ENCODE measurements around the gene TACC2.

Gene TACC2

DNA sequence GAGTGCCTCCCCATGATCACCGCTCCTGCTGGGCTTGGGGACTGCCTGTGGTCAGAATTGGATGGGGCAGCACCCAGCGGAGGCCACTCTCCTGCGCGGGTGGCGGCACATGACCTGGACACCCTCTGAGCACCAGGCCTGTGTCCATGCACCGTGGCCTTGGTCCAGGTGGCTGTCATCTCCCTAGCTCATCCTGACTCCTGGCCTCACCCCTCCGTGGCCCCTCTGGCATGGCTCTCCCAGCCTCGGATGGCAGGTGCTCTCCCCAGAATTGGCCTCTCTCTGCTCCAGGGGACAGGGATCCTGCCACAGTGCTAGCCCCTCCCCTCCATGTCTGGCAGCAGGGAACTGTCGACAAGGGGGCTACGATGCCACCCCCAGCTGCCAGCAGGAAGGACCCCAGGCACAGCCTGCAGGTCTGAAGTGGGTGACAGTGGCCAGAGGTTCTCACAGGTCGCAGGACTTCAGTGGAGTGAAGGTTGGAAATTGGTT lies 244.9 kb downstream of the TACC2 start:
- Histone ChIP-seq H3K27me3 (replicated peaks; ENCODE audit: control insufficient read depth, insufficient read depth, low read length, poor library complexity, severe bottlenecking) (no peaks in the 10 kb centered on the region), H3K4me1 (ENCODE audit: control insufficient read depth, insufficient read depth, low read length, poor library complexity, severe bottlenecking) (no peaks in the 10 kb centered on the region), H3K27ac (ENCODE audit: insufficient read depth, low read length, poor library complexity, severe bottlenecking) (no peak overlapping the region), H3K36me3 (ENCODE audit: control insufficient read depth, insufficient read depth, low read length) (no peaks in the 10 kb centered on the region), H3K4me3 (ENCODE audit: insufficient read depth, low read depth, low read length, poor library complexity, severe bottlenecking) (no peak overlapping the region), H3K9me3 (ENCODE audit: control insufficient read depth, low read length) (no peaks in the 10 kb centered on the region)
- no peak for DNase-seq

DNA sequence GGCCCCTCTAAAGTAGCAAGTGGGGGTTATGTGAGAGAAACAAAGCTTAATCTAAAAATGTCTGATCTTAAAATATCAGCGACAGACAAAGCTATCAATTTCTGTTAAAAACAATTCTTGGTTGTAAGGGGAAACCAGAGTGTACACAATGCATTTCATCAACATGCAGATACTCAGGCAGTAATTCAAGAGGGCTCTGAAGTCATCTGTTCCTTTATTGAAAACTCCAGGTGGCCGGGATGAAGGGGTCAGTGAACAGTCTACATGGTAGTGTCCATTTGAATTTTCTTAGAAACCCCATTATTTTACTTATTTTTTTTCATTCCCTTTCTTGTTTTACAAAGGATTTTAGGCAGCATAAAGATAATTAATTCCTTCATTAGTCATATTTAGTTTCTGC lies 245.5 kb downstream of the TACC2 start:
- Histone ChIP-seq H3K9me3 (ENCODE audit: control insufficient read depth, low read length) (no peaks in the 10 kb centered on the region), H3K27ac (ENCODE audit: insufficient read depth, low read length, poor library complexity, severe bottlenecking) (no peak overlapping the region), H3K27me3 (replicated peaks; ENCODE audit: control insufficient read depth, insufficient read depth, low read length, poor library complexity, severe bottlenecking) (no peaks in the 10 kb centered on the region), H3K36me3 (ENCODE audit: control insufficient read depth, insufficient read depth, low read length) (no peaks in the 10 kb centered on the region), H3K4me3 (ENCODE audit: insufficient read depth, low read depth, low read length, poor library complexity, severe bottlenecking) (no peak overlapping the region), H3K4me1 (ENCODE audit: control insufficient read depth, insufficient read depth, low read length, poor library complexity, severe bottlenecking) (no peaks in the 10 kb centered on the region)
- no peak for DNase-seq

DNA sequence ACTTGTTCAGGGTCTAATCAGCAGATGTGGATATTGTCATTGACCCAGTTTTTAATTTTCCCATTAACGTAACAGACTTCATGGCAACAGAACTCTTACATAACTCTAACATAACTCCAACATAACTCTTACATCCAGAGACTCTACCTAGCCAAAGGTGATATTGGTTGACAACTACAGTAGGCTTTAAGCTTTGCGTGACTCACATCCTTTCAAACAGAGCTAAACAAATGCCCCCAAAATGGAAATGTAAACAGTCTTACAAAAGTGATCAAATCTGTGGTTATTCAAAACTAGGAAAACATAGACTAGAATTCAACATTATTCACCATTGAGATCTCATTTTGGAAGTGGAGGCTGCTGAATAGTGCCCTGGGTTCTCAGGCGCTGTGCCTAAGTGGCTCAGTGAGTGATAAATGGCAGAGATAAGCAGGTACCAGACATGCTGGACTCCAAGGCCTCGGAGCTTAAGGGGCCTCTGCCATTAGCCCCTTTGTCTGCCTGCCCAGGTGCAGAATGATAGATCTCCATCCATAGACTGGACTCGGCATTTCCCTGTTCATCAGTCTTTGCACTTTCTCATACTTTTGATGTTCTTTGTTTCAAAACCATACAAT lies 247.8 kb downstream of the TACC2 start:
- Histone ChIP-seq H3K36me3 (ENCODE audit: control insufficient read depth, insufficient read depth, low read length) (no peaks in the 10 kb centered on the region), H3K4me3 (ENCODE audit: insufficient read depth, low read depth, low read length, poor library complexity, severe bottlenecking) (no peak overlapping the region), H3K4me1 (ENCODE audit: control insufficient read depth, insufficient read depth, low read length, poor library complexity, severe bottlenecking) (no peaks in the 10 kb centered on the region), H3K27me3 (replicated peaks; ENCODE audit: control insufficient read depth, insufficient read depth, low read length, poor library complexity, severe bottlenecking) (no peaks in the 10 kb centered on the region), H3K9me3 (ENCODE audit: control insufficient read depth, low read length) (no peaks in the 10 kb centered on the region), H3K27ac (ENCODE audit: insufficient read depth, low read length, poor library complexity, severe bottlenecking) (no peak overlapping the region)
- no peak for DNase-seq

DNA sequence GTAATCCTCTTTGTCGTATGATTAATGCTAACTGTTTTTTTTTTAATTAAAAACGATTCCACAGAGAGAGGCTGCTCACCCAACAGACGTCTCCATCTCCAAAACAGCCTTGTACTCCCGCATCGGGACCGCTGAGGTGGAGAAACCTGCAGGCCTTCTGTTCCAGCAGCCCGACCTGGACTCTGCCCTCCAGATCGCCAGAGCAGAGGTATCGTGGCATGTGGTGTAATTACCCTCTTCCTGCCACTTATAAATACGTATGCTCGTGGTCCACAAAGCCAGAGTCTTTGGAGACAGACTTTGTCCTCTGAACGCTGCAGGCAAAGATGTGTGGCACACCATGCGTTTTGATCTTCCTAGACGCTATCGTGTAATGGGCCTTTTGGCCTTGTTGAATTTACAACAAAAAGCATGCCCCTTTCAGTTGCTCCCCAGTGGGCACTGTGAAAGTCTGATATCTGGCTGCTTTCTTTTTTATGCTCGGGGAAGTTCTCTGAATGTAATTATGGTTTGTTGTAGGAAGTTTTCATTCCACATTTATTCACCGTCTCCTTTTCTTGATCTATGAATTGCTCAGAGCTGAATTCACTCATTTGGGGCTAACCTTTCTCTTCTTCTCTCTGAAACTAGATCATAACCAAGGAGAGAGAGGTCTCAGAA lies 248.5 kb downstream of the TACC2 start:
- Histone ChIP-seq H3K4me1 (ENCODE audit: control insufficient read depth, insufficient read depth, low read length, poor library complexity, severe bottlenecking) (no peaks in the 10 kb centered on the region), H3K27me3 (replicated peaks; ENCODE audit: control insufficient read depth, insufficient read depth, low read length, poor library complexity, severe bottlenecking) (no peaks in the 10 kb centered on the region), H3K27ac (ENCODE audit: insufficient read depth, low read length, poor library complexity, severe bottlenecking) (no peak overlapping the region), H3K4me3 (ENCODE audit: insufficient read depth, low read depth, low read length, poor library complexity, severe bottlenecking) (no peak overlapping the region), H3K36me3 (ENCODE audit: control insufficient read depth, insufficient read depth, low read length) (no peaks in the 10 kb centered on the region), H3K9me3 (ENCODE audit: control insufficient read depth, low read length) (no peaks in the 10 kb centered on the region)
- no peak for DNase-seq

DNA sequence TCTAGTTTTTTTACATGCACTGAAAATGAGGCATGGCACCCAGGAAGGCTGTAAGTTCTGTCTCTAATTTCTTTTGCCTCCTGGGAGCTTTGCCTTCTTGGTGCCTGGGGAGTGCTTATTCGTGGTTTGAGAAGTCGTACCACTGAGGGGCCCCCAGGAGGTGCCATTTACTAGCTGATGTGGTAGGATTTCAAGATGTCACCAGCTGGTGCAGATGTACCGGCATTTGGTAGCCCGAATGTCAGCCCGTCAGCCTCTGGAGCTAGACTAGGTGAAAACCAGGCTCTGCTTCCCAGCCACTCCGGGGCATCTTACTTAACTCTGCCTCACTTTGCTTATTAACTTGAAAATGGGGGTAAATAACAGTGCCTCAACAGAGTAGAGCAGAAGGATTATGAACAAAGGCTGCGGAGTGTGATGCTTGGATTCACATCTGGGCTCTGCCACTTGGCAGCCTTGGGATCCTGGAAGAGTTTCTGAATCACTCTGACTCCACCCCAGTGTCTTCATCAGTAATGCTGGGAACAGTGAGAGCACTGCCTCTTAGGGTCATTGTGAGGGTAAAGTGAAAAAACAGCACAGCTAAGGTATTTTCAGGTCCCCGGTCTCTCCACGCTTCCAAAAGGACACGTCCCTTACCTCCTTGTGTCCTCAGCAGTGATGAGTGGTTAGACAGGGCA lies 250.8 kb downstream of the TACC2 start:
- H3K9me3 ChIP-seq (ENCODE audit: control insufficient read depth, low read length): no peaks in the 10 kb centered on the region
- no peak overlapping the region for H3K27ac ChIP-seq (ENCODE audit: insufficient read depth, low read length, poor library complexity, severe bottlenecking)
- H3K27me3 ChIP-seq (replicated peaks; ENCODE audit: control insufficient read depth, insufficient read depth, low read length, poor library complexity, severe bottlenecking): no peaks in the 10 kb centered on the region
- DNase-seq: no peak
- no peaks in the 10 kb centered on the region for H3K4me1 ChIP-seq (ENCODE audit: control insufficient read depth, insufficient read depth, low read length, poor library complexity, severe bottlenecking)
- H3K36me3 ChIP-seq (ENCODE audit: control insufficient read depth, insufficient read depth, low read length): no peaks in the 10 kb centered on the region
- no peak overlapping the region for H3K4me3 ChIP-seq (ENCODE audit: insufficient read depth, low read depth, low read length, poor library complexity, severe bottlenecking)

DNA sequence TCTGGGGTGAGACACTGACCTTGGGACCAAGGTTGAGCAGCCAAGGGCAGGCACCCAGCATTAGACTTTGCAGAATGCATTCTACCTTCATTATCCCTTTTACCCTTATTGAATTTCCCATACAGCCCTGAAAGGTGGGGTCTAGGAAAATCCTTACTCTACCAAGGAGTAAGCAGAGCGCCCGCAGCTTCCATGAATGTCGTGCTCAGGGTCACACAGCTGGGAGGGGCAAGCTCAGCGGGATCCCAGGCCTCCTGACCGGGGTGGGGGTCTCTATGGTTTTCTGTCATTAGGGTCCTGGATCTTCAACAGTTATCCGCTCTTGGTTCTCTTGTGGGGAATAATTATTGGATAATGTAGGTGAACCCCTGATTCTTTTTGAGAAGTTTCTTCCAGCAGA lies 251.4 kb downstream of the TACC2 start:
- Histone ChIP-seq H3K9me3 (ENCODE audit: control insufficient read depth, low read length) (no peaks in the 10 kb centered on the region), H3K27me3 (replicated peaks; ENCODE audit: control insufficient read depth, insufficient read depth, low read length, poor library complexity, severe bottlenecking) (no peaks in the 10 kb centered on the region), H3K4me1 (ENCODE audit: control insufficient read depth, insufficient read depth, low read length, poor library complexity, severe bottlenecking) (no peaks in the 10 kb centered on the region), H3K4me3 (ENCODE audit: insufficient read depth, low read depth, low read length, poor library complexity, severe bottlenecking) (no peak overlapping the region), H3K36me3 (ENCODE audit: control insufficient read depth, insufficient read depth, low read length) (no peaks in the 10 kb centered on the region), H3K27ac (ENCODE audit: insufficient read depth, low read length, poor library complexity, severe bottlenecking) (no peak overlapping the region)
- no peak for DNase-seq

DNA sequence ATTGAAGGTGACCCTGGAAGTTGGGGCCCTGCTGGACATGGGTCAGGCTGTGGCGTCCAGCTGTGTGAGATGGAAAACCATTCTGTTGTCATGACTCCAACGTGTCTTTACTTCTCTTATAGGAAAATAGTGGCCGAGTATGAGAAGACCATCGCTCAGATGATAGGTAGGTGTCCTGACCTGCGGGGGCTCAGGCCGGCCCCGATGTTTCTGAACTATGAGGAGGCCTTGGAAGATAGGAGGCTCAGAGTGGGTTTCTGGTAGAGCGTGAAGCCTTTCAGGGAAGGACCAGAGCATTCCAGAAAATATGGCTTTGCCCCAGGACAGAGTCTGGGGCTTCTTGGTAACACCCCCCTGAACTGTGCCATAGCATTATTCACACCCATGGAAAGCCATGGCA lies 252.9 kb downstream of the TACC2 start:
- Histone ChIP-seq H3K4me1 (ENCODE audit: control insufficient read depth, insufficient read depth, low read length, poor library complexity, severe bottlenecking) (no peaks in the 10 kb centered on the region), H3K27me3 (replicated peaks; ENCODE audit: control insufficient read depth, insufficient read depth, low read length, poor library complexity, severe bottlenecking) (no peaks in the 10 kb centered on the region), H3K9me3 (ENCODE audit: control insufficient read depth, low read length) (no peaks in the 10 kb centered on the region), H3K36me3 (ENCODE audit: control insufficient read depth, insufficient read depth, low read length) (no peaks in the 10 kb centered on the region), H3K4me3 (ENCODE audit: insufficient read depth, low read depth, low read length, poor library complexity, severe bottlenecking) (no peak overlapping the region), H3K27ac (ENCODE audit: insufficient read depth, low read length, poor library complexity, severe bottlenecking) (no peak overlapping the region)
- DNase-seq: no peak

DNA sequence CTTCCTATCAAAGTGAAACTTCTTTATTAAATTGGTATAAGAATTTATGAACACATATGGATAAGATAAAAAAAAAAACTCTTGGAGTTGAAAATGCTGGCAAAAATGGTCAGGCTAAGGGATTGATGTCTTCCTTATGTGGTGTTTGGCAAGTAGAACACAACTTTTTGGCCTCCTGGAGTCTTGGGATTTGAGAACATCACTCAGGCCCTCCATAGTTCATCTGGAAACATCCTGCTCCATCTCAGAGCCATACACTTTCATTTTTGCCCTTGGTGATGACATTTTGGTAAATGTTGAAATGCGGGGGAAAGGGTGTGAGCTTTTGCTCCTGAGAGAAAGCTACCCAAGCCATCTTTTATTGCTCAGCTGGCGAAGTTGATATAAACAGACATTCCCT lies 254.6 kb downstream of the TACC2 start:
- H3K4me1 ChIP-seq (ENCODE audit: control insufficient read depth, insufficient read depth, low read length, poor library complexity, severe bottlenecking): no peaks in the 10 kb centered on the region
- no peaks in the 10 kb centered on the region for H3K27me3 ChIP-seq (replicated peaks; ENCODE audit: control insufficient read depth, insufficient read depth, low read length, poor library complexity, severe bottlenecking)
- no peak overlapping the region for H3K4me3 ChIP-seq (ENCODE audit: insufficient read depth, low read depth, low read length, poor library complexity, severe bottlenecking)
- no peaks in the 10 kb centered on the region for H3K36me3 ChIP-seq (ENCODE audit: control insufficient read depth, insufficient read depth, low read length)
- no peaks in the 10 kb centered on the region for H3K9me3 ChIP-seq (ENCODE audit: control insufficient read depth, low read length)
- DNase-seq: no peak
- H3K27ac ChIP-seq (ENCODE audit: insufficient read depth, low read length, poor library complexity, severe bottlenecking): no peak overlapping the region

DNA sequence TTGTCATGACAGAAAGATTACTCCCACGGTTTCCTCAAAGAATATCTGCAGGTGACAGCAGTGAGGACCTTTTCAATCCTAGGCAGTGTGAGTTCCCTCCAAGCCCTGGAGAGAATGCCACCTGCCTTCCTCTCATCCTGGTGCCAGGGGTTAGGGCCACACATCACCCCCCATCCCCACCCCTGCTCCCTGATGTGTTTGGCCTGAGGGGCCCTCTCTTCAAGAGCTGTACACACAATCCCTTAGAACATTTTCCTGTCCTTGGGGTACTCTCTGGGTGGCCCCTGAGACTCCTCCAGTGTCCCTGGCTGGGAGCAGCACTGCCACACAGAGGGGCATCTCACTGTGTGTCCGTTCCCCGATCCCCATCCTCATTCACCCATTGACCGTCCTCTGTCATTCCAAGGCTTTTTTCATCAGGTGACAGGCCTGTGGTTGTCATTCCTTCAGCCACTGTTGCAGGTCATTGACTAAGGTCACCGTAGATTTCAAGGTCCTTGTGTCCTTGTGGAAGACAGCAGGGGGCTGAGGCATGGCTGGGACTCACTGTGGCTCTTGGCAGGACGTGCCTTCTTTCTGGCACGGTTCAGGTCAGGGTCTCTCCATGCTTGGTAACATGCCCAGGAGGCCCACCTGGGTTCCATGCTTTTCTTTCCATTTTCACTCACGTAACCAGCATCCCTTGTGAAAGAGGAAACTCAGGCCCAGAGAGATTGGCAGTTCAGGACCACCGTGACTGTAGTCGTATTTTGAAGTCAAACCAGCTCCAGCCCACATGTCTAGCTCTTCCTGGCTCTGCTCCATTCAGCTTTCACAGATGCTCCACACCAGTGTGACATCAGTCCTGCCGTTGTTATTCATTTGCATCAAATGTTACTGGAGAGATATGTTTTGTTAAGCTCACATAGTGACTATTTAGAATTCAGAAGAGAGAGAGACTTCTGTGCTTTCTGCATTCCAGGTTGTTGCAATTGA lies 255.3 kb downstream of the TACC2 start:
- no peak overlapping the region for H3K4me3 ChIP-seq (ENCODE audit: insufficient read depth, low read depth, low read length, poor library complexity, severe bottlenecking)
- no peak overlapping the region for H3K27ac ChIP-seq (ENCODE audit: insufficient read depth, low read length, poor library complexity, severe bottlenecking)
- H3K4me1 ChIP-seq (ENCODE audit: control insufficient read depth, insufficient read depth, low read length, poor library complexity, severe bottlenecking): no peaks in the 10 kb centered on the region
- H3K9me3 ChIP-seq (ENCODE audit: control insufficient read depth, low read length): no peaks in the 10 kb centered on the region
- no peaks in the 10 kb centered on the region for H3K27me3 ChIP-seq (replicated peaks; ENCODE audit: control insufficient read depth, insufficient read depth, low read length, poor library complexity, severe bottlenecking)
- no peak for DNase-seq
- no peaks in the 10 kb centered on the region for H3K36me3 ChIP-seq (ENCODE audit: control insufficient read depth, insufficient read depth, low read length)
